Large intestine (tissue), 3 donors: ENCODE measurements around the gene PEX14. TPM values are rescaled to one million over a fixed set of nuclear protein-coding genes. Genes with fewer than 3 reads are reported as not detected.
"Not testable (repeated sequence)": the region's sequence is repeated elsewhere in the genome, so short reads cannot be mapped to it uniquely, and the experiment has no call there.

Experiments used
- DNase-seq, 2 donors: peaks; one replicate each; pipeline versions ENCODE4 v3.0.0 to v3.0.0-alpha.2; 2013
- H3K27ac ChIP-seq: one replicate; pipeline ENCODE4 v1.5.1; 2013; ENCODE audit warnings: low read length
- H3K27me3 ChIP-seq: 2 replicates; pipeline ENCODE4 v1.6.1; 2013; ENCODE audit warnings: low read length; ENCODE audit not compliant: control insufficient read depth, insufficient read depth
- H3K36me3 ChIP-seq: 2 replicates; pipeline ENCODE4 v1.6.1; 2013; ENCODE audit warnings: low read length; ENCODE audit not compliant: control insufficient read depth, insufficient read depth
- H3K4me1 ChIP-seq: one replicate; pipeline ENCODE4 v1.6.1; 2013; ENCODE audit warnings: low read length; ENCODE audit not compliant: control insufficient read depth, insufficient read depth
- H3K4me3 ChIP-seq: one replicate; pipeline ENCODE4 v1.5.1; 2013; ENCODE audit warnings: low read length
- H3K9me3 ChIP-seq: one replicate; pipeline ENCODE4 v1.6.1; 2013; ENCODE audit warnings: mild to moderate bottlenecking, low read depth, low read length, moderate library complexity; ENCODE audit not compliant: control insufficient read depth
- WGBS: methylation state at CpG from one replicate; pipeline ENCODE4 v1.1.5; 2013; ENCODE audit warnings: low lambda C conversion rate; ENCODE audit not compliant: insufficient coverage; 5-methylcytosine and 5-hydroxymethylcytosine counted together
- polyA plus RNA-seq: library from polyadenylated mRNA; unstranded; fragments of 120-200 nt; gene quantifications from one replicate; pipeline ENCODE4 v1.2.1, GENCODE V29; 2013

PEX14 gene
- polyA plus RNA-seq, 1 donor, result 25.8 TPM

DNA sequence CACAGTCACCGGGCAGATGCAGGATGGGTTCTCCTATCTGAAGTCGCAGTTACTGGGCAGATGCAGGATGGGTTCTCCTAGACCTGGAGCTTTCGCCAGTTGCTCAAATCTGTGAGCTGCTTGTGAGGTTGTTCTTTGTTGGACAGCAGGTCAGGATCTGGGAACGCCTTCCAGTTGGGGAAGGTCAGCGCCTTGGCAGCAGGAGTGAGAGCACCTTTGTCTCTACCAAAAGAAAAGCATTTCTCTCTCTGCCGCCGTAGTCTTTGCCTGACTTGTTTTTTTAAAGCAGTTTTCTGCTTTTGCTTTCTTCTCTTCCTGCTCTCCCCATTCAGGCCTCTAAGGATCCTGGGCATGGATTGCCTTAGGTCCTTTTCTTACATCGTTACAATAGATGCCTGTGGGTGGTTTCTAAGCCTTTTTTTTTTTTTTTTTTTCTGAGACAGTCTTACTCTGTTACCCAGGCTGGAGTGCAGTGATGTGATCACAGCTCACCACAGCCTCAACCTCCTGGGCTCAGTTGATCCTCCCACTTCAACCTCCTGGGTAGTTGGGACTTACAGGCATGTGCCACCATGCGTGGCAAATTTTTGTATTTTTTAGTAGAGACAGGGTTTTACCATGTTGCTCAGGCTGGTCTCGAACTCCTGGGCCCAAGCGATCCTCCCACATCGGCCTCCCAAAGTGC is 15.7 kb downstream of the PEX14 start:
- H3K27ac ChIP-seq, result peak overlapping the region; percentile 65
- H3K4me1 ChIP-seq, result peaks cover 33% of the 10 kb centered on the region
- H3K4me3 ChIP-seq, result no peak overlapping the region
- H3K9me3 ChIP-seq, result no peaks in the 10 kb centered on the region
- no CpG with 5 or more reads among the region's 12 CpGs for WGBS
- DNase-seq, result no peak
- H3K36me3 ChIP-seq, result no peaks in the 10 kb centered on the region
- no peaks in the 10 kb centered on the region for H3K27me3 ChIP-seq

DNA sequence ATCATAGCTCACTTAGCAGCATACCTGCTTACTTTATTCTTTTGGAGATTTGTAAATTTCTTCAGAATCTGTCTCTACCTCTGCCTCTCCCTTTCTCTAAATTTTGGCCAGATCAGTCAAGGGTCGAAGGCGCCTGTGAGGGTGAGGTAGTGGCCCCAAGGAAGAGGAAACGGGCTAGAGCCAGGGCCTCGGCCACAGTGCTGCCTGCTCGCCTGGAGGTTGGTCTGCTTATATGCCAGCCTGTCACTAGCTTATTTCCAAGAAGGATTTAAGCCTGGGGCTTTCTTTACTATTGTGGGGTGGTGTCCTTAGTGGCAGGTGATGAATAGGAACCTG is 19.6 kb downstream of the PEX14 start:
- H3K27me3 ChIP-seq, result no peaks in the 10 kb centered on the region
- H3K4me3 ChIP-seq, result no peak overlapping the region
- H3K36me3 ChIP-seq, result peaks cover 17% of the 10 kb centered on the region
- H3K4me1 ChIP-seq, result peaks cover 33% of the 10 kb centered on the region
- H3K27ac ChIP-seq, result no peak overlapping the region
- no CpG with 5 or more reads among the region's 5 CpGs for WGBS
- no peaks in the 10 kb centered on the region for H3K9me3 ChIP-seq
- no peak for DNase-seq

DNA sequence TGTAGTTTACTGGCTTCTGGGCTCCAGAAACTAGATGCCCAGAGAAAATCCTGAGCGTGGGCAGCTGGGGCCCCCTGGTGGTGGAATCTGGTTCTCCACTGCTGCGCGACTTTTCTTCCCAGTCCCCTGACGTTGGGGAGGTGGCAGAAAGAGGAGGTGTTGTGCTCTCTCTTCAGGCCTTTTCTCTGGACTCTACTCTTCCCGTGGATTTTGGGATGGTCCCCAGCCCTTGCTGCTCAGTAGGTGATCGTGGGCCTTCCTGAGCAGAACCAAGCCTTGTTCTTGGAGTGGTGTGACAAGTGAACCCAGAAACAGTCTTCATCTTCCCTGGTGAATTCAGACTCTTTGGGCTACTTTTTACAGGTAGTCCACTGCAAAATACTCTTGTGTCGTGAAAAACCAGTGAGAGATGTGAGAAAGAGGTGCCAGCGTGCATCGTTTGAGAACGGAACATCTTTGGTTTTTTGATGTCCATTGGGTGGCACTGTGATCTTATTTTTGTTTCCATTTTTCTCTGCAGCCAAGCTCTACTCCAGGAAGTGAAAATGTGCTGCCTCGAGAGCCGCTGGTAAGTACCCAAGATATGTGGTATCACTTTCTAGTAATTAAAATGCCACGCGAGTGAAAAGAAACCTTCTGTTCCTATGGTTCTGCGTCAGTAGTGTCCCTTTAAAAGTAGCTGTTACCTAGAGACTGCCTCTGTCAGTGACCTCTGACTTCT is 20.2 kb downstream of the PEX14 start:
- peak overlapping the region; percentile 20 for H3K27ac ChIP-seq
- H3K9me3 ChIP-seq, result no peaks in the 10 kb centered on the region
- WGBS, result 17% methylated on average over 1 of the region's 15 CpGs
- peak in 1 of 2 donors; percentile 75 for DNase-seq
- peaks cover 17% of the 10 kb centered on the region for H3K36me3 ChIP-seq
- H3K4me1 ChIP-seq, result peaks cover 29% of the 10 kb centered on the region
- H3K27me3 ChIP-seq, result no peaks in the 10 kb centered on the region
- no peak overlapping the region for H3K4me3 ChIP-seq

DNA sequence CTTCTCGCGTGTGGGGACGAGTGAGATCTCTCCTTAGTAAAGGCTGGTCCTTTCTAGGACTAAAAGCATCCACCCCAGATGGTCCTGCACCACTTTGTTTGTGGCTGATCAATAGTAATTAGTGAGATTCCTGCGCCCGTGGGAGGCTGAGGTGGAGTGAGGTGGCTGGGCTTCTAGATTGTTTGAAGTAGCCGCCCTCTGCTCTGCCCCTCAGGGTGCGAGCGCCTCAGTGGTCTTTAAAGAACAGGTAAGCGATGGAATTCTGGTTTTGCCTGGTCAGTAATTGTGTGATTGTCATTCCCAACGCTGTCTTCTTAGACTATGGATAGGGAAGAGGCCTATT is 20.7 kb downstream of the PEX14 start:
- DNase-seq, result no peak
- WGBS, result no CpG with 5 or more reads among the region's 10 CpGs

DNA sequence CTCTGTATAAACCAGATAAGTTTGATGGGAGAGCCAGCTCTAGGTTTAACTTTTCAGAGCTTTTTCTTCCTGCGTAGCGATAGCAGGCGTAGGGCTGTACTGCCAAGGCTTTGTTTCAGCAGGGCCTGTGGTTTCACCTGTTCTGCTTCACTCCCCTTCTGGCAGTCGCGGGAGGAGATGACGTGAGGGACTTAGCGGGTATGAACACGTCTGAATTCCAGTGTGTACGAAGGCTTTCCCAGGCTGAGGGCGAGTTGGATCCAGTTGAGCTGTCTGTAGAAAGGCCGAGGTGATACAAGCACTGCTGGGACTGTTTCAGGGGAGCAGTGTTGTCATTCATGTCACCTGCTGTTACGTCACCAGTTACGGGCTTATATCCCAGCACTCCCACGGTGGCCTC is 21.2 kb downstream of the PEX14 start:
- Histone ChIP-seq H3K4me1 (peaks cover 18% of the 10 kb centered on the region), H3K9me3 (no peaks in the 10 kb centered on the region), H3K27ac (peak overlapping the region; percentile 20), H3K4me3 (no peak overlapping the region), H3K27me3 (no peaks in the 10 kb centered on the region), H3K36me3 (peaks cover 17% of the 10 kb centered on the region)
- no CpG with 5 or more reads among the region's 14 CpGs for WGBS
- no peak for DNase-seq

More for the DNA sequence above, 20.7 kb downstream of the PEX14 start:
- Histone ChIP-seq H3K36me3 (peaks cover 17% of the 10 kb centered on the region), H3K27ac (peak overlapping the region; percentile 20), H3K27me3 (no peaks in the 10 kb centered on the region), H3K4me3 (no peak overlapping the region), H3K9me3 (no peaks in the 10 kb centered on the region), H3K4me1 (peaks cover 23% of the 10 kb centered on the region)

DNA sequence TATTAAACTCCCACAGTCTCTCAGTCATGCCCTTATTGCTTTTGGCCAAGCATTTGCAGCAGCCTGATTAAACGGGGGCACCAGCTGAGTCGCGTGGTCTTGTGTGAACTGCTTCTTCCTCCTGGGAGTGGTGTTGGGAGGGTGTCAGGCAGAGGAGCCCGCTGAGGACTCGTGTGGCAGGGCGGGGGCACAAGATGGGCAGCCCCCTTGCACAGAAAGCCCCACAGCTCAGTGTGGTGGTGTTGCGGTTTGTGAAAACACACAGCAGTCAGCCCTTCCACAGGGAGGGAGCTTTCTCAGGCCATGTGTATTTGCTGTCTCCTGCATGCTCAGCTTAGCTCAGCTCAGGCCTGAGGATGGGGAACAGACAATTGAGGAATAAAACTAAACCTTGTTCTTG is 22.4 kb downstream of the PEX14 start:
- no peak for DNase-seq
- Histone ChIP-seq H3K27me3 (no peaks in the 10 kb centered on the region), H3K4me1 (peaks cover 16% of the 10 kb centered on the region), H3K36me3 (peaks cover 17% of the 10 kb centered on the region), H3K27ac (no peak overlapping the region), H3K9me3 (no peaks in the 10 kb centered on the region), H3K4me3 (no peak overlapping the region)
- WGBS, result no CpG with 5 or more reads among the region's 7 CpGs

DNA sequence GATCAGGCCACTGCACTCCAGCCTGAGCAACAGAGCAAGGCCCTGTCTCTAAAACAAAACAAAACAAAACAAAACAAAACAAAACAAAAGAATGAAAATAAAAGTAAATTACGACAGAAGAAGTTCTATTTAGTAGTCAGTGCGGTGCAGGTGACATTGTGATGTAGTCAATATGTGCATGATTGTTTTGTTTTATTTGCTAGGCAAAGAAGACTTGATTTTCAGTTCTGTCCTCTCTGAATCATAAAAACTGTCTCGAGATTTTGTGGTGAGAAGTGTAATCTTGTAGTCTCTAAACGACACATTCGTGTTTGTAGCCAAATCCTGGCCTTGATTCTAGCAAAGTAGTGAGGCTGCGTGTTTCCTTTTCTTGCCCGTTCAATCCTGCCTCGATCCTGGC is 23.5 kb downstream of the PEX14 start:
- no peak overlapping the region for H3K27ac ChIP-seq
- no peak for DNase-seq
- WGBS, result 85% methylated on average over 5 of the region's 8 CpGs
- H3K9me3 ChIP-seq, result no peaks in the 10 kb centered on the region
- H3K36me3 ChIP-seq, result peaks cover 17% of the 10 kb centered on the region
- no peaks in the 10 kb centered on the region for H3K27me3 ChIP-seq
- peaks cover 22% of the 10 kb centered on the region for H3K4me1 ChIP-seq
- H3K4me3 ChIP-seq, result no peak overlapping the region

DNA sequence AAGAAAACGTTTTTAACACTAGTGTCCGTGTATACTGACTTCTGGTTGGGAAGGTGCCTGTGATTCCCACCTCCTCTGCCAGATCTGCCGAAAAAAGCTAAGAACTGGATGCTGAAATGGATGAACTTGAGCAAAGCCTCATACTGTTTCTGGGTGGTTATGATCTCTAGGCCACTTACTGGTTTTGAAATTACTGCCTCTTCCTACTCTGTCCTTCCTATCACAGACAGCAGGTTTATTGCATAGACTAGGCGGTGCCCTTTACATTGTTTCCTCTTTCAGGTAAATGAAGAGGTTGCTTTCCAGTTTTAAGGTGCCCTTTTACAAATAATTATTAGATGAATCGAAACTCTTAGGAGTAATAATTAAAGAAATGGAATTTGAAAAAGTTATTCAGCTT is 27.5 kb downstream of the PEX14 start:
- WGBS, result 44% methylated on average over 2 of the region's 5 CpGs
- H3K4me3 ChIP-seq, result no peak overlapping the region
- no peak overlapping the region for H3K27ac ChIP-seq
- H3K36me3 ChIP-seq, result peaks cover 3% of the 10 kb centered on the region
- DNase-seq, result no peak
- H3K27me3 ChIP-seq, result no peaks in the 10 kb centered on the region
- no peaks in the 10 kb centered on the region for H3K9me3 ChIP-seq
- peaks cover 22% of the 10 kb centered on the region for H3K4me1 ChIP-seq

DNA sequence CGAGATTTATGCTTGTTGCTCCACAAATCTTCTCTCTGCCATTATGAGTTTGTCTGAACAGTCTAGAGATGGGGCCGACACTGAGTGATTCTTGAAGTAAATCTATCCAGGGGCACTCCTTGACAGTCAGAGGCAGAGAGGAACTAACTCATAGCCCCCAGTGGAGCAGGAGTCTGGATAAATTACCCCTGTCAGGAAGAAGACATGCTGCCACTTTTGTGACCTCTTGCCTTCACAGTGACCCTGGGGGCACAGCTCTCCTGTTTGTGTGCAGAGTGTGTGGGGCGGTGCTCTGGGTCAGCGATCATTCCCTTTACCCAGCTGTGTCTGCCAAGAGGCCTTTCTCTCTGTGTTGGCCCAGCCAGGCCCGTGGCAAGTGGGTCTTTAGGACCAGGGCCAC is 29.5 kb downstream of the PEX14 start:
- Histone ChIP-seq H3K36me3 (no peaks in the 10 kb centered on the region), H3K4me3 (no peak overlapping the region), H3K27ac (no peak overlapping the region), H3K27me3 (no peaks in the 10 kb centered on the region), H3K4me1 (peaks cover 24% of the 10 kb centered on the region), H3K9me3 (no peaks in the 10 kb centered on the region)
- no peak for DNase-seq
- WGBS, result no CpG with 5 or more reads among the region's 5 CpGs

DNA sequence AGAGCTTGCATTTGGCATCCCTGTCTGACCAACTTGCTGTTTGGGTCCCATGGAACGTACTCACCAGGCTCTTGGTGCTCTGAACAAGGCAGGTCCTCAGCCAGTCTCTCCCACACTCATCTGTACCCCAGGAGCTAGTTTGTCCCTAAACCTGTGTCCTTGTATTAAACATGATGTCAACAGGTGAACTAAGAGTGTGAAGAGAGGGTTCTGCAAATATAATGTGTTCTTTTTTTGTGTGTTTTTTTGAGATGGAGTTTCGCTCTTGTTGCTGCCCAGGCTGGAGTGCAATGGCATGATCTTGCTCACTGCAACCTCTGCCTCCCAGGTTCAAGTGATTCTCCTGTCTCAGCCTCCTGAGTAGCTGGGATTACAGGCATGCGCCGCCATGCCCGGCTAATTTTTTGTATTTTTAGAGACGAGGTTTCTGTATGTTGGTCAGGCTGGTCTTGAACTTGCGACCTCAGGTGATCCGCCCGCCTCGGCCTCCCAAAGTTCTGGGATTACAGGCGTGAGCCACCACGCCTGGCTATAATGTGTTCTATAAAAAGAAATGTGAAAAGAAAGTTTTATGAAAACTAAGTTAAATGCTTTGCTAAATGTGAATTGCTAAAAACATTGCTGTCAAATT is 31.4 kb downstream of the PEX14 start:
- 86% methylated on average over 7 of the region's 12 CpGs for WGBS
- H3K27me3 ChIP-seq, H3K27ac ChIP-seq, H3K4me3 ChIP-seq, H3K9me3 ChIP-seq, DNase-seq, H3K36me3 ChIP-seq: not testable (repeated sequence)
- H3K4me1 ChIP-seq, result peaks cover 34% of the 10 kb centered on the region
